Renal pelvis (tissue), 4 donors: ENCODE data around the gene DTX2. TPM values are rescaled to one million over a fixed set of nuclear protein-coding genes. Genes with fewer than 3 reads are reported as not detected.
"Not testable (repeated sequence)": the region's sequence is repeated elsewhere in the genome, so short reads cannot be mapped to it uniquely, and the experiment has no call there.

Experiments
- DNase-seq: peaks from one replicate; pipeline ENCODE4 v3.0.0-alpha.2; 2013
- polyA plus RNA-seq, 3 donors: library from polyadenylated mRNA; unstranded; fragments of 120-200 nt; gene quantifications; one replicate each; pipeline ENCODE4 v1.2.1, GENCODE V29; 2013; ENCODE audit not compliant: insufficient read length in 3 of 3

Gene DTX2
- polyA plus RNA-seq, 3 donors: 7.8 to 12.1 (median 8.1) TPM

- not testable (repeated sequence) for DNase-seq
Measured at GRCh38 chr7:76485822-76486610, 24.5 kb downstream of the DTX2 start.

DNA sequence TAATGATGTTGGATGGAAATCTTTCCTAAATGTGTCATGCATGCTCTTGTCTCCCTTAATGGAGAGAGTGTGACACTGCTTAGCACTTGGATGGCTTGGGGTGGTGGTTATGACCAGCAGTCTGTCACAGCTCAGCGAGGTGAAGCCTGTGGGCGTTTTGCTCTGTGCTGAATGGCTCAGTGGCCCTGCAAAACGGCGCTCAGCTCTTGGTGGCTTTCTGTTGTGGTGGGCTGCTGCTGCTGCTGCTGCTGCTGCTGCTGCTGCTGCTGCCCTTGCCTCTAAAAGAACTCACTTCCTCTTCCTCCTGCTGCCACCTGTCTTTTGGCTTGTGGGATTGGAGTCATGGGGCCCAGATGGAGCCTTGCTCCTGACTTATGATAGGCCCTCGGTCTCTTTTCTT, 25.1 kb downstream of the DTX2 start:
- DNase-seq: not testable (repeated sequence)

- not testable (repeated sequence) for DNase-seq
Measured at GRCh38 chr7:76487969-76488368, 26.5 kb downstream of the DTX2 start.

GRCh38 chr7:76492139-76492538, 30.6 kb downstream of the DTX2 start:
- not testable (repeated sequence) for DNase-seq

GRCh38 chr7:76495717-76496116, 34.2 kb downstream of the DTX2 start:
- not testable (repeated sequence) for DNase-seq

- DNase-seq: not testable (repeated sequence)
Measured at GRCh38 chr7:76497918-76498582, 36.5 kb downstream of the DTX2 start.

GRCh38 chr7:76498583-76499200, 37.2 kb downstream of the DTX2 start:
- not testable (repeated sequence) for DNase-seq

DNA sequence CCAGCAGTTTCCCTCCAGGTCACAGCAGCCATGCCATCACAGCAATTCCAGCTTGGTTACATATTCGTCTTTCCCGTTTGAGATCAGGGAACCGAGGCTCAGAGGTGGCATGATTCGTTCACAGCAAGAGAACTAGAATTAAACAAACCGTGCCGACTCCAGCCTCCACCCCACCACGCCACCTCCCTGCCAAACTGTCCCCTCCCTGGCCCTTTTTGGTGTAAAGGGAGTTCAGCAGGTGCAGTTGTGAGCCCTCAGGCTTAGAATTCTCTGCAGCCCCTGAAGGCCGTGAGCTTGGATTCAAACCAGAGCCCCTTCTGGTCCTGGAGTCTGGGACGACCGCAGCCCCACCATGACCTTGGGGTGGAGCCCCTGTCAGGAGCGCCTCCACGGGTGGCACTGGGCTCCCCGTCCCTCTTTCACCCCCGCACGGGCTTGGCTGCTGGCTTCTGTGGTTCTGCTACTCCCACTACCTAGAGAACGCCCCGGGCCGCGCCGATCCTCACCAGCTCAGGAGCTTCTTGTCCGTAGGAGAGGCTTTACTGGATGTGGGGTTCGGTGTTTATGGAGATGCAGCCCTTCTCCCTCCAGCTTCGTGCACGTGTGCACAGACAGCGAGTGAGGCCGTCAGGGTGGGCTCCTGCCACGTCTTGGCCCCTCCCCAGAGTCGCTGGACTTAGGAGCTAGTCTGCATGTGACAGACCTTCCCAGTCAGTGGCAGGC, 37.9 kb downstream of the DTX2 start:
- DNase-seq: not testable (repeated sequence)

DNA sequence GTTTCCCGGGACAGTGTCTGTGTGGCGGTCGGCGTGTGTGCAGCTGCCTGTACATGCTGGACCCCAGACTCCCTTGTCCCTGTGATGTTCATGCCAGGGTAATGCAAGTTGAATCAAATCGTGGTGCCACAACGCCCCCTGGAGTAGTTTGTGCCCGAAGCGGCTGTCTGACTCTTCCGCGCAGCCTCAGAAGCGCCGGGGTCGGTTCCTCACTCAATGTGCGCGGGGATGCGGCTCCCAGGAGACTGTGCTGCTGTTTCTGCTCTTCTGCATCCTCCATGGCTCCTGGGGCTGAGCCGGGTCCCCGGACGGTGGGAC, 38.4 kb downstream of the DTX2 start:
- not testable (repeated sequence) for DNase-seq

DNA sequence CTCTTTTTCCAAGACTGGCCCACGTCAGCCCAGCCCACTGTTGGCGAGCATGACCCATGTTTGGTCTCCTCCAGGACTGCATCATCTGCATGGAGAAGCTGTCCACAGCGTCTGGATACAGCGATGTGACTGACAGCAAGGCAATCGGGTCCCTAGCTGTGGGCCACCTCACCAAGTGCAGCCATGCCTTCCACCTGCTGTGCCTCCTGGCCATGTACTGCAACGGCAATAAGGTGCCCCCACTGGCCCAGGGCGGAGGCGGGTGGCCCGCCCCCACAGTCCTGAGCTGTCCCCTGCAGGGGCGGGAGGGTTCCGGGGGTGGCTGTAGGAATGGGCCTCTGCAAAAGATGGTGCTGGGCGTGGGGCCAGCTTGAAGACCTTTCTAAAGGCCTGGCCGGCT, 40.7 kb downstream of the DTX2 start:
- DNase-seq: not testable (repeated sequence)

- not testable (repeated sequence) for DNase-seq
Measured at GRCh38 chr7:76502836-76503235, 41.3 kb downstream of the DTX2 start.

GRCh38 chr7:76503244-76503643, 41.7 kb downstream of the DTX2 start:
- DNase-seq: not testable (repeated sequence)

DNA sequence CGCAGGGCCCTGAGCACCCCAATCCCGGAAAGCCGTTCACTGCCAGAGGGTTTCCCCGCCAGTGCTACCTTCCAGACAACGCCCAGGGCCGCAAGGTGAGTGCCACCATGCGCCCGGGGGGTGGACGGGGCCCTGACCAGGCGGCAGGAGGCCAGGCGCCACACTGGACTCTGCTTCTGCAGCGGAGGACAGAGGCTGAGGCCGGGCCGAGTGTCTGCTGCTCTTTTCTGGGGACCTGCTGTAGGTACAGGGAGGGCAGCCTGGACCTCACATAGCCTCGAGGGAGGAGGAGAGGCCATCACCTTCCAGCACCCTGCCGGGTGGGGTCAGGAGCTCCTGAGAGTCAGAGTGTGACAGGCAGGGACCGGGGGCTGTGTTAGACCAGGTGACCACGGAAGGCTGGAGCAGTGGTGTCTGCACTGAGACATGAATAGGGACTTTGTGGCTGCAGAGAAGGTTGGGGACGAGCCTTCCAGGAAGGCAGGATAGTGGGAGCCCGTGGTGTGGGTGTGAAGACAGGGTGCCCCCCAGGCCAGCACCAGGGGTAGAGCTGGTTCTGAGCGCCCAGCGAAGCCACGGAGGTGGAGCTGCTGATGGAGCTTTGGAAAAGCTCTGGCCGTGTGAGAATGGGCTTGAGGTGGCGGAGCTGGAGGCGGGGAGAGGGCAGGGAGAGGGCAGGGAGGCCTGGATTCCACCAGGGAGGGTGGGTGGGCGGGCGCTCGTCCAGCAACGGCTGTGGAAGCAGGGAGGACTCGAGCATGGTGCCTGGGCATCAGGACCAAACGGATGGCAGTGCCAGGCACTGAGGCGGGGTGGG, 43.0 kb downstream of the DTX2 start:
- DNase-seq: not testable (repeated sequence)

DNA sequence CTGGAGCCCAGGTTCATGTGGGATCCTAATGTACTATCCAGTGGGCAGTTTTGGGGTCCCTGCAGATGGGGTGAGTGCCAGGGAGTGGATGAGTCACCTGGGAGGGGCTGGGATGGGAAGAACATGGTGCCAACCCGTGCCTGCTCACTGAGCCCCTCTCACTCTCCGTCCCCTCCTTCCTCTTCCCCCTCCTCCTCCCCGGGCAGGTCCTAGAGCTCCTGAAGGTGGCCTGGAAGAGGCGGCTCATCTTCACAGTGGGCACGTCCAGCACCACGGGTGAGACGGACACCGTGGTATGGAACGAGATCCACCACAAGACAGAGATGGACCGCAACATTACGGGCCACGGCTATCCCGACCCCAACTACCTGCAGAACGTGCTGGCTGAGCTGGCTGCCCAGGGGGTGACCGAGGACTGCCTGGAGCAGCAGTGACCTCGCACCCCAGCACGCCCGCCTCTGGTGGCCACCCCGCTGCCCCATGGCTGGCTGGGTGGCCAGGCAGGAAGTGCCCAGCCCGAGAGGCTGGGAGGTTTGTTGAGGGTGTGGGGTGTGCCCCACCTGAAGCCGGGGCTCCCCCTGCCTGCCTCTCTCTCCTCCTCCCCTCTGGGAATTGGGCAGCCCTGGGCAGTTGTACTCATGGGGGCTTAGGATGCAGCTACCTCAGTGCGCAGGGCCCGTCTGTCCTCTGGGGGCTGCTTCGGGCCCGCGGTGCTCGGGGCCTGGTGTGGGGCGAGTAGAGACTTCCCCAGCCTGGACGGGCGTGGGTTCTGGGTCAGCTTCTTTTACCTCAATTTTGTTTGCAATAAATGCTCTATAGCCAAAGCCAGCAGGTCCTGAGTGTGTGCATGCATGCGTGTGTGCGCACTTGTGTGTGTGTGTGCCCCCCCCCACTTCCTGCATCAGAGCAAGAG, 43.9 kb downstream of the DTX2 start:
- no peak for DNase-seq

- no peak for DNase-seq
Measured at GRCh38 chr7:76506081-76506440, 44.6 kb downstream of the DTX2 start.

GRCh38 chr7:76506643-76507042, 45.1 kb downstream of the DTX2 start:
- not testable (repeated sequence) for DNase-seq

DNA sequence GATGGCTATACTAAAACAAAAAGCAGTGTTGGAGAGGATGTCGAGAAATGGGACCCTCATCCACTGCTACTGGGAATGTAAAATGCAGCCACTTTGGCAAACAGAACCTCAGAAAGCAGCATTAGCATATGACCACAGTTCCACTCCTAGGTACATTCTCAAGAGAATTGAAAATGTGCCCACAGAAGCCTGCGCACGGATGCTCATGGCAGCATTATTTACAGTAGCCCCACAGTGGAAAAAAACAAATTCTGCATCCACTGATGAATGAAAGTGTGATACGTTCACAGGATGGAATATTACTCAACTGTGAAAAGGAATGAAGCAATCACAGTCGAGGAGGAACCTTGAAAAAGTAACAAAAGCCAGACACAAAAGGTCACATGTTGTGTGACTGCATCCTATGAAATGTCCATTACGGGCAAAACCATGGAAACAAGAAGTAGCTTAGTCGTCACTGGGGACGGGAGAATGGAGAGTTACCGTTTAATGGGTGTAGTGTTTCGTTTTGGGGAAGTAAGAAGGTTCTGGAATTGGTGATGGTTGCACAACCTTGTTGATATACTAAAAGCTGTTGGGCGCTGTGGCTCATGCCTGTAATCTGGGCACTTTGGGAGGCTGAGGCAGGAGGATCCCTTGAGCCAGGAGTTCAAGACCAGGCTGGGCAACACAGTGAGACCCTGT, 46.4 kb downstream of the DTX2 start:
- DNase-seq: no peak

GRCh38 chr7:76509931-76510877, 48.7 kb downstream of the DTX2 start, which contains the start of gene UPK3B:
Gene UPK3B (plus strand): TSS chr7:76510552. CDS start chr7:76510653, 101 bp downstream.
- DNase-seq: no peak
